GM12874 (cell line): Measurements from ENCODE around the gene DNASE1L1.

Source experiments
- TF ChIP-seq, protein P1 (sequence below): IDR thresholded peaks from 2 replicates; pipeline ENCODE4 v1.5.1; 2011; ENCODE audit warnings: low read depth, mild to moderate bottlenecking, control low read depth, low read length, moderate library complexity; ENCODE audit not compliant: insufficient read depth

The DNASE1L1 gene

DNA sequence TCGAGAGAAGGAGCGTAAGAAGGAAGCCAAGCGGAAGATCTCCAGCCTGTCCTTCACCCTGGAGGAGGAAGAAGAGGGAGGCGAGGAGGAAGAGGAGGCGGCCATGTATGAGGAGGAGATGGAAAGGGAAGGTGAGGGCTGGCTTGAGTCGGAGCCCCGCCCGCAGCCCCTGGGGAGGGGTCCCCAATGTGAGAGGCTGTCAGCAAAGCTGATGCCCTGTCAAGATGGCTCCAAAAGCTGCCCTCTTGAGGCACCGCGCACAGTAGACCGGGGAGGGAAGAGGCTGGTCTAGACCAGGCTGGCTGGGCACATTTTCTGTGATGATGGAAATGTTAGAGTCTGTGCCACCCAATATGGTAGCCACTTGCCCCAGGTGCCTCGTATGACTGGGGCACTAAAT lies 37.4 kb upstream of the DNASE1L1 start:
- TF ChIP-seq, protein P1, sequence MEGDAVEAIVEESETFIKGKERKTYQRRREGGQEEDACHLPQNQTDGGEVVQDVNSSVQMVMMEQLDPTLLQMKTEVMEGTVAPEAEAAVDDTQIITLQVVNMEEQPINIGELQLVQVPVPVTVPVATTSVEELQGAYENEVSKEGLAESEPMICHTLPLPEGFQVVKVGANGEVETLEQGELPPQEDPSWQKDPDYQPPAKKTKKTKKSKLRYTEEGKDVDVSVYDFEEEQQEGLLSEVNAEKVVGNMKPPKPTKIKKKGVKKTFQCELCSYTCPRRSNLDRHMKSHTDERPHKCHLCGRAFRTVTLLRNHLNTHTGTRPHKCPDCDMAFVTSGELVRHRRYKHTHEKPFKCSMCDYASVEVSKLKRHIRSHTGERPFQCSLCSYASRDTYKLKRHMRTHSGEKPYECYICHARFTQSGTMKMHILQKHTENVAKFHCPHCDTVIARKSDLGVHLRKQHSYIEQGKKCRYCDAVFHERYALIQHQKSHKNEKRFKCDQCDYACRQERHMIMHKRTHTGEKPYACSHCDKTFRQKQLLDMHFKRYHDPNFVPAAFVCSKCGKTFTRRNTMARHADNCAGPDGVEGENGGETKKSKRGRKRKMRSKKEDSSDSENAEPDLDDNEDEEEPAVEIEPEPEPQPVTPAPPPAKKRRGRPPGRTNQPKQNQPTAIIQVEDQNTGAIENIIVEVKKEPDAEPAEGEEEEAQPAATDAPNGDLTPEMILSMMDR = no peak

DNA sequence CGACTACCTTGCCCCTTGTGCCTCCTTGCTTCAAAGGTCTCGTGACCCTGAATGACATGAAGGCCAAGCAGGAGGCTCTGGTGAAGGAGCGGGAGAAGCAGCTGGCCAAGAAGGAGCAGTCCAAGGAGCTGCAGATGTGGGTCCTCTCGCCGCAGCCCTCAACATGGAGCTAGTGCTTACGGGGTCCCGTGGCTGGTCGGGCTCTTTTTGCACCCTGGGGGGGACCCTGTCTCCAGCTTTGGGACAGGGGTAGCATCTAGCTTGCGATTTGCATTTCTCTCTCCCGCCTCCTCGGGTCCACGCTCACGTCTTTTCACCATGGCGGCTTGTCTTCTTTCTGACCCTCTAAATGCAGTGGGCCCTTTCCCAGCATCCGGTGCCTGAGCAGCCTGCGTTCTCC lies 36.7 kb upstream of the DNASE1L1 start:
- TF ChIP-seq, protein P1 = no peak

DNA sequence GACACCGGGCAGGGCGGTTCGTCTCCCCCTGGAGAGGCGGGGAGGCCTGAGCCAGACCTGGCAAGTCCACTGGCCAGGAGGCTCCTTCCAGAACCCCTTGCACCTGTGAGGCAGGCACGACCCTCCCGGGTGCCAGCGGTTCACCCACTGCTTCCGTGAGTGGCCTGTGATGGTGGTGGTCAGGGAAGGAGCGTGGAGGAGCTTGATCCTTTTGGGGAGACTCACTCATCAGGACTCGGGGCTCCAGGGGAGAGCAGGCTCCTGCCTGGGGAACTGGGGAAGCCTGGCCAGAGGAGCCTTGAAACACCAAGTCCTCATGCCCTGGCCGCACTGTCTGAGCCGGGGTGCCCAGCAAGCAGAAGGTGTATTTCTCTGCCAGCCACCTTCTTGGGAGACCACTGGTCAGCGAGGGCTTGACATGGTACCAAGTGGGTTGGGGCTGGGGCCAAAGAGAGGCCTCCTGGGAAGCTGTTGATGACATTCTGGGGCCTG lies 35.7 kb upstream of the DNASE1L1 start:
- TF ChIP-seq, protein P1 = no peak

DNA sequence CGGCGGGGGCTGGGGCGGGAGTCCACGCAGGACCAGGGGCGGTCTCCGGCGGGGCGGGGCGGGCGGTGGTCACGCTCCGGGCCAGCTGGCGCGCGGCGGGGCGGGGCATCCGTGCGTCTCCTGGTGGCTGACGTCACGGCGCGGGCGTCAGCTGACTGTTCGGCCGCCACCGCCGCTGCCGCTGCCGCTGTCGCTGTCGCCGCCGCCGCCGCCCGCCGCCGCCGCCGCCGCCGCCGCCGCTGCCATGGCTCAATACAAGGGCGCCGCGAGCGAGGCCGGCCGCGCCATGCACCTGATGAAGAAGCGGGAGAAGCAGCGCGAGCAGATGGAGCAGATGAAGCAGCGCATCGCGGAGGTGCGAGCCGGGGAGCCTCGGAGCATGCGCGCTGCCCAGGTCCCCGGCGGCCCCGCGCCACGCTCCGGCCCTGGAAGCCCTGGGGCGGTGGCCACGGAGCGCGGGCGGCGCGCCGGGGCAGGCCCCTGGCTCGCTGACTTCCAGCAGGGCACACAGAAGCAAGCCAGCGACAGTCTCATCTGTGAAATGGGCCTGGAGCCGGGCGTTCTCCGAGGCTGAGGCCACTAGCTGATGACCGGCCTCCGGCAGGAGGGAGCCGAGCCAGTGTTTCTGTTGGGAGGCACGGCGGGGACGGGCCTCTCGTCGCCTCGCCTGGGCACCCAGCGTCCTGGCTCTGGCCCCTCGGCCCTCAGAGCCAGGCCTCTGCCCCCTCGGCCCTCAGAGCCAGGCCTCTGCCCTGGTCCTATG lies 35.1 kb upstream of the DNASE1L1 start, which contains the start of gene FAM50A:
Gene FAM50A, plus strand, starts transcription at position 150 of the 763 bp plus-strand sequence. Its CDS starts 95 bp downstream, at position 245.
- TF ChIP-seq, protein P1 = no peak

DNA sequence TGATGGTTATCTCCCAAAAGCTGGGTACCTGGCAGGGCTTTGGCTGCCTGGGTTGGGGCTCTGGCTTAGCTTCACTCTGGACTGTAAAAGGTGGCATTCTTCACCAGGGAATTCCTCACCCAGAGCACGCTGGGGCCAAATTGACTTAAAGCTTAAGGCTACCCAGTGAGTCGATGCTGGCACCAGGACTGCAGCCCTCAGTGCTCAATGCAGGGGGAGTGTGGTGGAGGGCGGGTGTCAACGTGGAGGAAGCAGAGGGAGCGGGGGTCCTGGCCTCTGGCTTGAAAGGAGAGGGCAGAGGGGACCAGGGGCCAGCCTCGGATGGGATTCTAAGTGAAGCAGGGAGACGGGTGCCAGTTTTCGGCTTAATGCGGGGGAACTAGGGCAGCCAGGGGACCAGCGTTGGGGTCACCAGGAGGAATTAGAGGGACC lies 34.4 kb upstream of the DNASE1L1 start:
- TF ChIP-seq, protein P1 = no peak

DNA sequence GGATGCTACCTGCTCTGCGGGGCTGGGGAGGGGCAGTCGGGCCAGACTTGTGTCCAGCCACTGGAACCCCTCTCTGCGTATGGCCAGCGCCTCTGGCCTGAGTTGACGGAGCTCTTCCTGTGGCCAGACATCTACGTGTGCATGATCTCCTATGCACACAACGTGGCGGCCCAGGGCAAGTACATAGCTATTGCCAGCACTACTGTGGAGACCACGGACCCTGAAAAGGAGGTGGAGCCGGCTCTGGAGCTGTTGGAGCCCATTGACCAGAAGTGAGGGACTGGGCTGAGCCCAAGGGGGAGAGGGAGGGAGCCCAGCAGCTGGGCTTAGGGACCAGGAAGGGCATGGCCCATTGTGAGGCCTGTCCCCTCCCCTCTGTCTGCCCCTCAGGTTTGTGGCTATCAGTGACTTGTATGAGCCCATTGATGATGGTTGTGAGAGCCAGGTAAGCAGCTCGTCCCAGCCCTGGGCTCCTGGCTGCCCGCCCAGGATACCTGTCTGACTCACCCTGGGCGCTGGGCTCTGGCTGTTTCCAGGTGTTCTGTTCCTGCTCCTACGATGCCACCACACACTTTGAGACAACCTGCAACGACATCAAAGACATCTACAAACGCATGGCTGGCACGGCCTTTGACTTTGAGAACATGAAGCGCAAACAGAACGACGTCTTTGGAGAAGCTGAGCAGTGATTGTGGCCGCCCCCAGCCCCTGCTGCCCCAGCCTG lies 33.1 kb upstream of the DNASE1L1 start:
- TF ChIP-seq, protein P1 = no peak

DNA sequence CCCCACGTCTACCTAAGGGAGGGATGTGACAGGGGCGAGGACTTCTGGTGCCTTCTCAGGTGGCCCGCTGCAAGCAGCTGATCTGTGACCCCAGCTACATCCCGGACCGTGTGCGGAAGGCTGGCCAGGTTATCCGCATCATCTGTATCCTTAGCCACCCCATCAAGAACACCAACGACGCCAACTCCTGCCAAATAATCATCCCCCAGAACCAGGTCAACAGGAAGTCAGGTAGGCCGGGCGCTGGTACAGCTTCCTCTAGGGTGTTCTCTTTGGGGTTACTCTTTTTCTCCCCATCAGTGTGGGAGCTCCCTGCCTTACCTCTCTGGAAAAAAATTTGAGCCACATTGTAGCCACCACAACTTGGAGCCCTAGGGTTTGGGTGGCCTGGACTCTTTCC lies 32.5 kb upstream of the DNASE1L1 start:
- TF ChIP-seq, protein P1 = no peak
